ENCODE data around the gene PEAR1.

PEAR1 gene

DNA sequence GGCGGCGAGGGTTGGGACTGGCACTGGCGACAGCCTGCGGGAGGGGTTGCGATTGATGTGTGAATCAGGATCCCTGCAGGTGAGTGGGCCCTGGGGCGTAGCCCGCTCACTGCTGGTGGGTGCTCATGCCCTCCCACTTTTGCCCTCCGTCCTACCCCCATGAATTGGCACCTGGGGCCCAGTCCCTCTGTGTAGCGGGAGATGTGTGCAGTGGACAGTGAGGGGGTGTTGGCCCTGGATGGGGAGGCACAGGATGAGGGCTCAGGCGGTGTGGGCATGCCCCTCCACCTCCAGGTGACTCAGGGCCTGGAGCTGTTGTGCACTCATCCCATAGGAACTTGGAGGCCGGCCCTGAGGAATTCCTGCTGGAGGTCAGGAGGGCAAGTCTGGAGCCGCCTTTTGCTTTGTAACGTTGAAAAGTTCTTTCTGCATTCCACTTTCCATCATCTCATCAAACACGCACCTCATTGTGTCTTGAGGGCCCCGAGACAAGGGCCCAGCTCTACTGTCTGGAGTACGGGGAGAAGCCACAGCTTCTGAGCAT is 3.0 kb downstream of the PEAR1 start:
- in situ Hi-C loops (cut with HindIII; ENCODE audit: low sequenced_read_pairs) = no loop called here
- TF ChIP-seq, protein P1, sequence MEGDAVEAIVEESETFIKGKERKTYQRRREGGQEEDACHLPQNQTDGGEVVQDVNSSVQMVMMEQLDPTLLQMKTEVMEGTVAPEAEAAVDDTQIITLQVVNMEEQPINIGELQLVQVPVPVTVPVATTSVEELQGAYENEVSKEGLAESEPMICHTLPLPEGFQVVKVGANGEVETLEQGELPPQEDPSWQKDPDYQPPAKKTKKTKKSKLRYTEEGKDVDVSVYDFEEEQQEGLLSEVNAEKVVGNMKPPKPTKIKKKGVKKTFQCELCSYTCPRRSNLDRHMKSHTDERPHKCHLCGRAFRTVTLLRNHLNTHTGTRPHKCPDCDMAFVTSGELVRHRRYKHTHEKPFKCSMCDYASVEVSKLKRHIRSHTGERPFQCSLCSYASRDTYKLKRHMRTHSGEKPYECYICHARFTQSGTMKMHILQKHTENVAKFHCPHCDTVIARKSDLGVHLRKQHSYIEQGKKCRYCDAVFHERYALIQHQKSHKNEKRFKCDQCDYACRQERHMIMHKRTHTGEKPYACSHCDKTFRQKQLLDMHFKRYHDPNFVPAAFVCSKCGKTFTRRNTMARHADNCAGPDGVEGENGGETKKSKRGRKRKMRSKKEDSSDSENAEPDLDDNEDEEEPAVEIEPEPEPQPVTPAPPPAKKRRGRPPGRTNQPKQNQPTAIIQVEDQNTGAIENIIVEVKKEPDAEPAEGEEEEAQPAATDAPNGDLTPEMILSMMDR (IDR thresholded peaks at IDR 0.05; ENCODE audit: low read depth, low read length, missing control alignments) = no peak
- no peak overlapping the region for H3K4me3 ChIP-seq (ENCODE audit: low read depth, low read length)
- peak; percentile 56 for DNase-seq (ENCODE audit: low read depth)

DNA sequence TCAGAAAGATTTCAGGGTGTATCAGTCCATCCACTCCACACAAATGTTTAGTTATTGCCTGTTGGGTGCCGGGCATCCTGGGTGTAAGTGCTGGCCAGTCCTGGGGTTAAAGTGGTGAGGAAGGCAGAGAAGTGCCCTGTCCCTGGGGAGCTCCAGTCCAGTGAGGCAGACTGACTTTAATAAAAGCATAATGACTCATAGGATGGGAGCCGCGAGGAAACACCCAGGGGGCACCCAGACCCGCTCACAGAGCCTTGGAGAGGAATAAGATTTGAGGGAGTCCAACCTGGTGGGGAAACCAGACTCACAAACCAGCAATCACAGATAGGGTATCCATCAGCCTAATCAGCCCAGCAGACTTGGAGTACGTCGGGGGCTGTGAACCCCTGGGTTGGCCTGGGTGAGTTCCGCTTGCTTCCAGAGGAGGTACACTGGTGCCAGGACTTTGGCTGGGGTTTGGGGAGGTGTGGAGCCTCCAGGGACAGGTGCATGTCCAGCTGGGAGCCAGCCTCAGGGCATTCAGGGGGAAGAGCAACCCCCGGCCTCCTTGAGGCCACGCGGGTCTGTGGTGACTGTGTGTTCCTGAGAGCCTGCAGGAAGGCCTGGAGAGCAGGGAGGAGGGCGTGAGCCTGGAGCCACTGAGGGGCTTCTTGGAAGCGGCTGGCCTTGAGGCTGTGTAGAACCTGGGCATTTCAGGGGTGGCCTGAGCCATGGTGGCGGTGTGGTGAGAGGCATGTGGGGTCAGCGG is 3.7 kb downstream of the PEAR1 start:
- no peak overlapping the region for H3K4me3 ChIP-seq (ENCODE audit: low read depth, low read length)
- TF ChIP-seq, protein P1 (IDR thresholded peaks at IDR 0.05; ENCODE audit: low read depth, low read length, missing control alignments) = no peak
- peak; percentile 22 for DNase-seq (ENCODE audit: low read depth)
- in situ Hi-C loops (cut with HindIII; ENCODE audit: low sequenced_read_pairs) = no loop called here

DNA sequence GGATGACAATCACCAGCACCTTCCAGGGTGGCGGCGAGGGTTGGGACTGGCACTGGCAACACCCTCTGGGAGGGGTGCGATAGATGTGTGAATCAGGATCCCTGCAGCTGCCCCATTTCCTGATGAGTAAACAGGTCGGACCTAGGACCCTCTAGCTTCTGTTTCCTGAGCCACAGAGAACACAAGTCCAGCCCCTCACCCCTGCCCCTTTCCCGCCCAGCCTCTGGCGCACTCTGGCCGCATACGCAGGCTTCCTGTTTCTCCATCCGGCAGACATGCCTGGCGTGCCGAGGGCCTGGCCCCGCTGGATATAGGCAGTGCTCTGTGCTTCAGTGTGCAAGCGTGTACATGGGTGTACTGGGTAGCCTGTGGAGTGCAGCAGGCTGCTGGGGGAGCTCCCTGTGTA is 4.6 kb downstream of the PEAR1 start:
- in situ Hi-C loops (cut with HindIII; ENCODE audit: low sequenced_read_pairs) = no loop called here
- DNase-seq (ENCODE audit: low read depth) = no peak
- H3K4me3 ChIP-seq (ENCODE audit: low read depth, low read length) = no peak overlapping the region
- TF ChIP-seq, protein P1 (IDR thresholded peaks at IDR 0.05; ENCODE audit: low read depth, low read length, missing control alignments) = no peak

DNA sequence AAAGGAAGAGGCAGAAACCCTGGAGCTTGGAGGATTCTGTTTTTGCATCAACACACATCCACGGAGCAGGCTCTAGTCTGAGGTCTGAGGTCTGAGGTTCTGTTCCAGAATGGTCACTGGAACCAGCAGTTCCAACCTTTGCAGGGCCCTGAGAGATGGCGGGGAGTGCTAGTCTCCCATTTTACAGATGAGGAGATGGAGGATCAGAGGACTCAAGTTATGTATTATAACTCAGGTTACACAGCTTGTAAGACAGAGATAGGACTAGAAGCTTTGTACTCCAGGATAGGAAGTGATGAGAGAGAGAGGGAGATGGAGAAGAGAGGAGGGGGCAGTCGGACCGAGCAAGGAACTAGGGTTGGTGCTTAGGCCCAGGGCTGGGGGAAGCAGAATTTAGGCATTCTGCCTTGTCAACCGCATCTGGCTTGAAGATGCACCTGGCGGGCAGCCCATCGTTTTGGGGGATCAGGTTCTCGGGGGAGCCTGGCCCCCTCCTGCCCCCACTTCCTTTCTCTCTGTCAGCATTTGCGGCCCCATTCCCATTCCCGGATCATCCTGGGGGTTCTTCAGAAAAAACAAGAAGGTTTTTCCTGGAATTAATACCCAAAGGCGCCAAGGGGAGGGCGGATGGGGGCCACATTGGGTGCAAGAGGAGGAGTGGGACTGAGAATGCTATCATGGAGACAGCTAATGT is 5.6 kb downstream of the PEAR1 start:
- in situ Hi-C loops (cut with HindIII; ENCODE audit: low sequenced_read_pairs) = no loop called here
- DNase-seq (ENCODE audit: low read depth) = no peak
- TF ChIP-seq, protein P1 (IDR thresholded peaks at IDR 0.05; ENCODE audit: low read depth, low read length, missing control alignments) = no peak
- H3K4me3 ChIP-seq (ENCODE audit: low read depth, low read length) = no peak overlapping the region

DNA sequence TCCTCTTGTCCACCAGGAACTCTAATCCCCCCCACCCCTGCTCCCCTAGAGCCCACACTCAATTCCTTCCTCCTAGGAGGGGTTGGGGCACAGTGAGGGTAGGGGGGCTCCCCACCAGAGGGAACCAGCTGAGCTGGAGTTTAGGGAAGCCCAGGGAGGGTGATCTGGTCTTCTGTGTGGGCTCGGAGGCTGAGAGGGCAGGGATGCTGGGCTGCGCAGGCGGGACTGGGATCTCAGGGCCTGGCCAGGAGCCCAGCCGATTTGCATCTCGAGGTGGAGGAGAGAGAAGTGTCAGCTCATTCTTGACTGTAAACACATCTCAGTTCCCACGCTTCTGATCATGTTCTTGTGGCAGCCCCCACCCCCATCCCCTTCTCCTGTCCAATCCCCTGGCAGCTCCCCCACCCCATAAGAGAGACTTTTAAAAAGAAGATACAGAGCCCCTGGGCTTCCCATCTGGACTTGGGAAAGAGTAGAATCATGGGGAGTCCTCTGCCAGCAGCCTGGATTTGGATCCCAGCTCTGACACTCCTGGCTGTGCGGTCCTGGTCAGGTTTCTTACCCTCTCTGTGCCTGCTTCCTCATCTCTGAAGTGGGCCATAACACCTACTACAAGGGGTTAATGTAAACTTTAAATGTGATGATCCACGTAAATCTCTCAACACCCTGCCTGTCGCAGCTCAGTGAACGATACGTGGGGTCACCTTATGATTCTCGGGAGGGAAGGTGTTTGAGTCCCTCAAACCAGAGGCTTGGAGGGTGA is 6.6 kb downstream of the PEAR1 start:
- TF ChIP-seq, protein P1 (IDR thresholded peaks at IDR 0.05; ENCODE audit: low read depth, low read length, missing control alignments) = no peak
- no peak for DNase-seq (ENCODE audit: low read depth)
- in situ Hi-C loops (cut with HindIII; ENCODE audit: low sequenced_read_pairs) = no loop called here
- H3K4me3 ChIP-seq (ENCODE audit: low read depth, low read length) = no peak overlapping the region

DNA sequence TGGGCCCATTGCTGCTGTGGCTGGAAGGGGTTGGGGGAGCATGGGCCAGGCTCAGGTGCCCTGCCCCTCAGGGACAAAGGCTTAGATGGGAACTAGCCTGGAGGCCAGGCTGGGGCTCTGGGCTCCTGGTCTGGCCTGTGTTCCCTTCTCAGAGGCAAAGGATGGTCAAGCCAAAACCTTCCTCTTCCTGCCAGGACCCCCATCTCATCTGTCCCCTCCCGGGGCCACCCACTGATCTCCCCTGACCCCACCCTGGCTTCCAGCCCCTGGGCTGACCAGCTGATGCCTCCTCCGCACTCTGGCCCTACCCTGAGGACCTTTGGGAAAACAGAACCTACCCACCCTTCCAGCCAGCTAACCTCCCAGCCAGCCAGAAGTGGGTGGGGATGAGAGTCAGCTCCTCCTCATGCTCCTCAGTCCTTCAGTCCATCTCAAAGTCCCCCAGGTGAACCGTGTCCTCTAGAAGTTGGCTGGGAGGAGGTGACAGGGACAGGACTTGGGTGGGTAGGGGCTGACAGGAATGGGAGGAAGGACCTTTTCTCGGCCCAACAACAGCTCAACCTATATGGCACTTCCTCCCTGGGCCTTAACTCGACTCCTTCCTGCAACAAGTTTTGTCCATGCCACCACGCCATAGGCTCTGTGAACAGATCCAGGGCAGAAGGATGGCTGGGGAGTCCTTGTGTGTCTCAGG is 7.5 kb downstream of the PEAR1 start:
- no peak overlapping the region for H3K4me3 ChIP-seq (ENCODE audit: low read depth, low read length)
- TF ChIP-seq, protein P1 (IDR thresholded peaks at IDR 0.05; ENCODE audit: low read depth, low read length, missing control alignments) = no peak
- in situ Hi-C loops (cut with HindIII; ENCODE audit: low sequenced_read_pairs) = no loop called here
- no peak for DNase-seq (ENCODE audit: low read depth)

Data from astrocyte of the cerebellum (primary cell).